Occipital lobe (tissue), 3 donors: Measurements from ENCODE around the gene TRIM48. TPM values are rescaled to one million over a fixed set of nuclear protein-coding genes. Genes with fewer than 3 reads are reported as not detected.
"Not testable (repeated sequence)": the region's sequence is repeated elsewhere in the genome, so short reads cannot be mapped to it uniquely, and the experiment has no call there.

Experiments
- DNase-seq: peaks from one replicate; lab custom pipeline; 2025; lab: John Stamatoyannopoulos, UW
- small RNA-seq: library from RNA; depleted of rRNA; stranded (forward); fragments of <200 nt; gene quantifications from one replicate; pipeline ENCODE3, GENCODE V24; 2014
- total RNA-seq: library from RNA; depleted of rRNA; stranded (reverse); fragments of >200 nt; gene quantifications from one replicate; pipeline ENCODE4 v1.2.3, GENCODE V29; 2014

Gene TRIM48
- total RNA-seq, result not detected

DNA sequence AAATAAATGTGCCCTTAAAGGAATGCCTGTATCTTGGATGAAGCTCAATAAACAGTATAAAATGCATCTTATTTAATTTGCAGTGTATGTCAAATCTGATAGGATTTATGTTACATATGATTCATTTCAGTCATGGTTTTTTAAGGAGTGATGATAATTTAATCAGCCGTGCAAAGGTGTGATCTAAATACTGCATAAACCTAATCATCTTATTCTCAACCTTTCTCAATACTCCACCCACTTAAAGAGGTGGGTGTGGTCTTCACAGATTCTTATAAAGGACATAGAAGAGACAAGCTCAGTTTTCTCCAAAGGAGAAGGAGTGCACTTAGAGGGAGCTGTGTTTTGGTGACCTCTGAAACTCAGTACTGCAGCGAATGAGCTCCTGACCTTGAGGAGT is at the start of gene TRIM48:
Gene TRIM48, plus strand, starts transcription at position 301 of the 400 bp plus-strand sequence. CDS start 113 bp downstream, outside the sequence.
- not testable (repeated sequence) for DNase-seq

DNA sequence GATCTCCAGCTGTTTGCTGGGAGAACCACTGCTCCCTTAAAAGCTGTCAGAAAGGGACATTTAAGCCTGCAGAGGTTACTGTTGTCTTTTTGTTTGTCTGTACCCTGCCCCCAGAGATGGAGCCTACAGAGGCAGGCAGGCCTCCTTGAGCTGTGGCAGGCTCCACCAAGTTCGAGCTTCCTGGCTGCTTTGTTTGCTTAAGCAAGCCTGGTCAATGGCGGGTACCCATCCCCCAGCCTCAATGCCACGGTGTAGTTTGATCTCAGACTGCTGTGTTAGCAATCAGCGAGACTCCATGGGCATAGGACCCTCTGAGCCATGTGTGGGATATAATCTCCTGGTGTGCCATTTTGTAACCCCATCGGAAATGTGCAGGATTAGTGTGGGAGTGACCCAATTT is 23.6 kb upstream of the TRIM48 start:
- DNase-seq, result not testable (repeated sequence)

DNA sequence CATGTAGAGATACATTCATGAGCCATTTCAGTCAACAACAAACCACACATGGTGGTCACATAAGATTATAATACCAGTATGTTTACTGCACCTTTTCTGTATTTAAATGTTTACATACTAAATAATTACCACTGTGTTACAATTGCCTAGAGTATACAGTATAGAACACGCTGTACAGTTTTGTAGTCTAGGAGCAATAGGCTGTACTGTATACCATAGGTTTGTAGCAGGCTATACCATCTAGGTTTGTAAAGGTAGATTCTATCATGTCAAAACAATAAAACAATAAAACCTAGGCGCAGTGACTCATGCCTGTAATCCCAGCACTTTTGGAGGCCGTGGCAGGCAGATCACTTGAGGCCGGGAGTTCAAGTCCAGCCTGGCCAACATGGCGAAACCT is 1.1 kb downstream of the TRIM48 start:
- DNase-seq, result no peak

Small RNA genes lying within 50 kb of the gene (small RNA-seq; reads per million reads assigned to genes)
- not detected for gene AP005597.4

Other genes starting within 250 kb of the TRIM48 start
- gene OR4A16, start 81.0 kb downstream of the TRIM48 start, total RNA-seq, result not detected
- not detected for gene OR4A15, start 105.8 kb downstream of the TRIM48 start, total RNA-seq